HG03460 (cell line): ENCODE data around the gene MYL3.

Experiments
- ATAC-seq: cut with Tn5 transposase; IDR thresholded peaks from one replicate; pipeline ENCODE4 v1.9.1; 2021; ENCODE audit not compliant: unreplicated experiment

The MYL3 gene

DNA sequence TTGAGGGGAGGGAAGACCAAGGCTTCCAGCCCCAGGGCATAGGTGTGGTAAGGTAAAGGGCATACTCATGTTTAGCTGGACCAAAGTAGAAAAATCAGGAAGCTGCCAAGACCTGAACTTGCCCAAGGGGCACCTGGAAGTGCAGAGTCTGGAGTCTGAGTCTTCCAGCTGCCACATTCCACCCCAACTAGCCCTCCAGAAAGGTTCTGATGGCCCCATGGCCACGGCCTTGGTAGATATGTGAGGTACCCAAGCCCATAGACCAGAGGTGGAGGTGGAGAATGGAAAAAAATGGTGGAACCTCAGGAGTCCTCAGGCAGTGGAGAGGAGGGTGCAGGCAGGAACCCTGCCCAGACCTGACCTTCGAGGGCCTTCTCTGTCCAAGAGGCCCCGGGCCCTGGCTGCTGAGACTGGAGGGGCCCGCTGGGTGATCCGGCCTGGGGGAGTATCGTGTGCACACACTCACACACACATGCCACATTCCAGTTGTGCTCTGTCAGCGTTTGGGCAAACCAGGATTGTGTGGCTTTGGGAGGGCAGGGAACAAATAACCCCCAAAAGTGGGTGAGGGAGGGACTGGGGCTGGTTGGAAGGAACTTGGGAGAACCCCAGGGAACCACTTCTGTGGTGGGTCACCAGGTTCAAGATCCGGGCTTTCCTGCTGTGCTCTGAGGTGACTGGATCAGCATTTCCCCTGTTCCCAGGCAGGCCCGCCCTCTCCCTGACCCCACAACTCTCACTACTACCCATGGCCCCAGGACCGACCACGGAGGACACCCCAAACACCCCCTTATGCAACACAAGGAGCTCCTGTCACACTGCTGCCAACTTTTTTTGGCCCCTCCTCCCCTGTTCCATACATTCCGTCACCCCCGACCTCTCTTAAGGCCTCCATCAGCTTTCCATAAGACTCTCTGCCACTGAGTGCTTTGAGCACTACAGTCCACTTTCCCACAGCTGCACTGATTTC is 11.6 kb downstream of the MYL3 start:
- ATAC-seq, result no peak

DNA sequence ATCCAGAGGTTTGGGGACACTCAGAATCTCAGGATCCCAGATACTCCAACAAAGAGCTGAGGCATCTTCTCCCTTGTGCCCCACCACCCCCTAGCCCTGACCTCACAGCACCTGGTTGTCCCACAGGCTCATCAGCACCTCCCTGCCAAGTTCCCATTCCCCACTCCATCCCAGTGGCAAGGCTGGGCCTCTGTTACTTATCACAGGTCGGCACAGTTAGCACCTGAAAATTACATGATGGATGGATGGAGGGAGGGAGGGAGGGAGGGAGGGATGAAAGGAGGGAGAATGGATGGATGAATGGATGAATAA is 12.8 kb downstream of the MYL3 start:
- ATAC-seq, result no peak

DNA sequence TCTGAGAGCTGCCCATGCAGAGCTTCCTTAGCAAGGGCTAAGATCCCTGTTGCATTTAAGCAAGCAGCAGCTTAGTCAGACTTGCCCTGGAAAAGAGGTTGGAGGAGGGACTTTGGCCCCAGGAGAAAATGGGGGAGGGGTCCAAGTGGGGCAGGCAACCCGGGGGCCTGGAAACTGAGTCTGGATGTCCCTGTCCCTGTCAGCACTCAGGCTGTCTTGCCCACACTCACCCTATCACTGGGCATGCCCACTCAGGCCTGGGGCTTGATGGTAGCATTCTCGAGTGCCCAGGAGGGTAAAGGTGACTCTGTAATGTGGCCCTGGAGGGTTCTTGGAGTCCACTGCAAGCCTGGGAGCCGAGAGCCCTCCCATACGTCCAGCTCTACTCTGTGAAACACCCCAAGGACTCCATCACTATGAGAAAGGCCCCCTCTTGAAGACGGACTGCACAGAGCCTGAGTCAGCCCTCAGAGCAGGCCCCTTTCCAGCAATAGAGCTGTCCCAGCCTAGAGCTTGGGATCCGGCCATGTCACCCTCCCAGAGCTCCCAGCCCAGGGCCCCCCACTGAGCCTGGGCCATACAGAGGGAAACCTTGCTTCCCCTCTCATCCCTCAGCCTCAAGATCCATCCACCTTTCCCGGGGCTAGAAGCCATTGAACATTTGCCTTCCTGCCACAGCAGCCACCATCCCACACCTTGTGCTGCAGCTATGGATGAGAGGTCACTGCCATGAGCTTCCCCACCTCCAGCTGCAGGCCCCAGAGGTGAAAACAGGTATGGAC is 13.4 kb downstream of the MYL3 start:
- ATAC-seq, result no peak

DNA sequence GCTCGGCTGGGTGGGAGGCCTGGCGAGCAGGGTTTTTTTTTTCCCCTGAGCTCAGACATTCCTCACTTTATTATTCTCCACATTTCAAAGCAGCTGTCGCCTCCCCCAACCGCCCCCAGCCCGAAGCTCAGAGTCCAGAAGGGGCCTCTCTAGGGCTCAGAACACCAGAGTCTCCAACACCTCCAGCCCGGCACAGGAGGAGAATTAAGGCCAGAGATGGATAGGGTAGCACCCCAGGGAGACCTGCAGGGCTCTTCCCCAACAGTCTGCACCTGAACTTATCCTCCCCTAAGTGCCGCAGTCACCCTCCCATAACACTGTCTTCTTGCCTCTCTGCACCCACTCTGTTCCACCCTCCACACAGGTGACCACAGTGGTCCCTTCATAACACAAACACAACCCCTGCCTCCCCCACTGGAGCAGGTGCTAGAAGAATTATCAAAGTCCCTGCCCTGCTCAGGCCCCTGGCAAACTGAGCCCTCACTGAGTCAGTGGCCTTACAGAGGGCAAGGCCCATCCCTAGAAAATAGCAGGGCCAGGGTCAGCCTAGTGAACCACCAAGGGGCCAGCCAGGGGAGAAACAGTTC is 14.1 kb downstream of the MYL3 start:
- ATAC-seq, result no peak

DNA sequence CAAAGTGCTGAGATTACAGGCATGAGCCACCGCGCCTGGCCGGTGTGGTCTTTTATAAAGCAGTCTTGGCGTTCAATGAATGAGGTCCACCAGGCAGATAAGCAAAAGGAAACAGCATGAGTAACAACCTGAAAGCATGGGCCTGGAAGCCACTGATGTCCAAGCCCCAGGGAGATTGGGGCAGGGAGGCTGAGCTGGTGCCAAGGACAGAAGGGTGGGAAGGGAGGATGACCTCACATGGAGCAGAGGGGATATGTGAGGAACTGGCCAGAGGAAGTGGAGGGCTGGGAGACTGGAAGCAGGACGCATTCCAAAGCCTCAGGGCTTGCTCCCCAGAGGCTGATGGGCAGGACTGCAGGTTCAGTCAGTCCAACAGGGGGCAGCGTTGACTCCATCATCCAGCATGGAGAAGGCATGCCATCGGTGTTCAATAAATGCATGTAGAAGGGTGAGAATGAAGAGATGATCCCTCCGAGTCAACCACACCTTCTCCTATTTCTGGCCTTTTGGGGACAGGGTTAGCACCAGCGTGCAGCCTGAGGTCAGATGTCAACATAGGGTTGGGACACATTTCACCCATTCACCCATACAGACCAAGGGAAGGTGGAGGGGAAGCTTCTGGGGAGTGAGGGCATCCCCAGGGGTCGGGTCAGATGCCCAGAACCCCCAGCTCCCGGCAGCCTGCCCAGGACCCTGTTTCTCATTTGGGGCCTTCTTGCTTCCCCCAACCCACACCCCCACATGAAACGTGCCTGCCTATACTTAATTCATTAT is 14.8 kb downstream of the MYL3 start:
- no peak for ATAC-seq

DNA sequence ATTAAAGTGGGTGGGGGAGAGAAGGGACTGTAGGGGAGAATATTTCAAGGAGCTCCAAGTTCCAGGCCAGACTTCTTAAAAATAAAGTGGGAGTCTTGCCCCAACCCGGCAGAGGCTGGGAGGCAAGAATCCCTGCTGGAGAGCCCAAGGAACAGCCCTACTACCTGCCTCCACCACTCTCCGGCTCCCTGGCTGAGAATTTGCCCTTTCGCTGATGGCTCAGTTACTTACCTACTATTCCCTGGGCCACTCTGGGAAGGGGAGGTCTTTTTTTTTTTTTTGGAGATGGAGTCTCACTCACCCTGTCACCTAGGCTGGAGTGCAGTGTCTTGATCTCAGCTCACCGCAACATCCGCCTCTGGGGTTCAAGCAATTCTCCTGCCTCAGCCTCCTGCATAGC is 15.5 kb downstream of the MYL3 start:
- no peak for ATAC-seq

DNA sequence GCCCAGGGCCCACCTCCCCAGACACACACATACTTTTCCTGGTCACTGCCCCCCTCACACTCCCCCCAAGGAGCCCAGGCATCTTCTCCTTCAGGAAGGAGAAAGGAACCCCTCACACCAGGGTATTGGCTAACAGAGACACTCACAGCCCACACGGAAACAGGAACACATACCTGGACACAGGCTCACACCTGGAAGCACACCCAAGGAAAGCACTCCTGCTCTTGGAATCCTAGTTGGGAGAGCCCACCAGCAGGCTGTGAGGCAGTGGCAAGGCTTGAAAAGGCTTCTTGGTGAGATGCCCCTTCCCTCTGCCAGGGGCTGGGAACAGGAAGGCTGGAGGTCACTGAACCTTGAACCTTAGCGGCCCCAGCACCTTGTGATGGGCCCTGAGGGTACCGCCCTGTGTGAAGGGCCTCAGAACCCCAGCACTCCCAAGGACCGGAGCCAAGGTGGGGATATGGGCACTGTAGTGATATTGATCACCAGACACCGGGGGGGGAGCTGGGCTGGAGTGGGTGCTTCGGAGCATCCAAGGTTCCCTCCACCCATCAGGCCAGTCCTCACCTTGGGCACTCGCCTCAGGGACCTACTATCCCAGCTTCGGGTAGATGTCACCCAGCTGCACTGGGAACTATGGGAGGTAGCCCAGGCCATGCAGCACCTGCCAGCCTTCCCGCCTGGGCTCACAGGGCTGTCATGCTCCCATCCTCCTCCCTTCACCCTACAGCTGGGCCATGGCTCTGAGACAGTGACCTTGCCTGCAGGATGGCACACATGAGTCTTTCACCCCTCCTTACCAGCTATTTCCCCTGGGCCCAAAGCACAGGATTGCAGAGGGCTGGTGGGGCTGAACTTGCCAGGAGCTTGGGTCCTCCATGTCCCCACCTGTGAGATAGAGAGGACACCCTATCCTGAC is 16.4 kb downstream of the MYL3 start:
- ATAC-seq, result no peak

DNA sequence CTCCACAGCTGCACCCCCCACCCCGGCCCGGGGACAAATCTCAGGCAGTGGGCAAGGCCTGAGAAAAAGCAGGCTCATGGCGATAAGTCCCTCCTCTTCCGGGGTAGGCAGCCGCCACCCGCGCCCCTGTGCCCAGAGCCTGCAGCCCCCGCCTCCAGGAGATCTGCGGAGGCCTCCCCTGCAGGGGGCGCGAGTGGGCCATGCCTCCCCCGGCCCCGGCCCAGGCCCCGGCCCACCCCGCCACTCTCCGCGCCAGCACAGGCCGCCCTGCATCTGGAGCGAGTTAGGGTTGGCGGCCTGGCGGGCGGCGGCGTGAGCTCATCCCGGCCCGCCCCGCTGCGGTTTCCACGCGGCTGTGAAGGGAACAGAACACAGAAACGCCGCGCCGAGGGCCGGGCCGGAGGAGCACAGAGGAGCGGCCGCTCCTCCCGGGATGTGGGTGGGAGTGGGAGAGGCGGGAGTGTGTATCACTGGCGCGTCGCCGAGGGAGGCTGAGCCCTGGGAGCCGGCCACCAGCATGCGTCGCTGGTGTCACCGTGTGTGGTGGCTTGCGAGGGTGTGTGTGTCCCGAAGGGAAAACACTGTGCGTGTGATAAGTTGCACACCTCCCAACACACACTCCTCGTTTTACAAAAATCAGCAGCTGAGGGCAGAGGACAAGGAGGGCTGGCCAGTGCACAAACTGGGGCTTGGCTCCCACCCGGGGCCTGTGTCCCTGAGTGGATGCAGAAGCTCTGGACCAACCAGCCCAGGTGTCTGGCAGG is 17.2 kb downstream of the MYL3 start:
- peak; percentile 68 for ATAC-seq

DNA sequence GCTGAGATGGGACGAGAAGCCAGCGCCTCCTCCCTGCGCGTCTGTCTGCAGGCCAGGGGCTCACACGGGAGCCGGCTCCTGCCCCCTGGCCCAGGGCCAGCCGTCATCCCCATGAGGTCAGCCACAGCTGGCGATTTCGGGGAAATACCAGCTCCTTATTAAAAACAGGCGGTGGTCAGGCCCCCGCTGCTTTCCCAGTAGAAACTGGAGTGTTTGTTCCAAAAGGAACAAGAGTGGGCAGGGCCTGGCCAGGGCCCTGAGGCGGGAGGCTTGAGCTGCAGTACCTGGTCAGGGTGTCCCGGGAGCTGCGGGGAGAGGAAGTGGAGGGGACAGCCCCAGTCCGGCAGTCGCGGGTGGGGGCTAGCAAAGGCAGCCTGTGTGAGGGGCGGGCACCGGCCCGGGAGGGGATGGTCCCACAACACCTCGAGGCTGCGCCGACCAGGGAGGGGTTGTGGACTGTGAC is 17.8 kb downstream of the MYL3 start:
- ATAC-seq, result peak; percentile 33

DNA sequence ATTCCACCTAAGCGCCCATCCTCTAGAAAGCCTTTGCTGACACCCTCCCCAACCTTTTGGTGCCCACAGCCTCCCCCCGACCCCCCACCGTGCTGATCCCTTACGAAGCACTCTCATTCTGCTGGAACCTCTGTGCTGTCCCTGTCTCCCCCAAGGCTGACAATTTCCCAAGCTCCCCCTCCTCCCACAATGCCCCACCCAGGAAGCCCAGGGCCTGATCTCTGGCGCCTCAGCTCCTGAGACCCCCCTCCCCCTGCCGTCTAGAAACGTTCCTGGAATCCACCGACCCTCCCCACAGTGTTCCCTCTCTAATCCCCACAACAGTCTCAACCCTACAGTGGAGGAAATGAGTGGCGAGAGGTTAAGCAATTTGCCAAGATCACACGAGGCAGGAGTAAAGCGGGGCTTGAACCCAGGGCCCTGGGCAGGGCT is 18.3 kb downstream of the MYL3 start:
- no peak for ATAC-seq

DNA sequence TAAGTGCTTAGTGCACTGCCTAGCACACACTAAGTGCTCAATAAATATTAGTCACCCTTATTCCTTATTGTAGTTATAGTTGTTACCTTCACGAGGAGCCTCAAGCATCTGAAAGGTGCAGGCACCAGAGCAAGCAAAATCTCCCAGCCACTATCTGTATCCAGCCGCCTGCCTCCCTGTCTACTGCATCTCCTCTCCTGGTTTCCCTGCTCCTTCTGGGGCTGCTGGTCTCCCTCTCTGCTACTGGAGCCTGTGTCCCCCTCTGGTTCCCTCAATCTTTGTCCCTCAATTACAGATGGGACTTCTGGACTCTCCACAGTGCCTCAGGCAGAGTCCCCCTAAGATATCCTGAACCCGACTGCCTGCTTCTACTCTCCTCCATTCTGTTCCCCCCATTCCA is 18.8 kb downstream of the MYL3 start:
- no peak for ATAC-seq

DNA sequence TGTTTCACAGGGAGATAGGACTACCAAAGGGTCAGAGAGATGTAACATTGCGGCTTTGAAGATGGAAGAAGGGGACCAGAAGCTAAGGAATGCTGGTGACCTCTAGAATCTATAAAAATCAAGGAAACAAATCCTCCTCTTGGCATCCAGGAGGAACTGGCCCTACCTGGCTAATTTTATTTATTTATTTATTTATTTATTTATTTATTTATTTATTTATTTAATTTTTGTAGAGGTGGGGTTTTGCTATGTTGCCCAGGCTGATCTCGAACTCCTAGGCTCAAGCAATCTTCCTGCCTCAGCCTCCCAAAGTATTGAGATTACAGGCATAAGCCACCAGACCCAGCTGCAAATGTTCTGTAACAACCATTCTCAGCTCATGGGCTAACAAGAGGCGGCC is 19.7 kb downstream of the MYL3 start:
- no peak for ATAC-seq

DNA sequence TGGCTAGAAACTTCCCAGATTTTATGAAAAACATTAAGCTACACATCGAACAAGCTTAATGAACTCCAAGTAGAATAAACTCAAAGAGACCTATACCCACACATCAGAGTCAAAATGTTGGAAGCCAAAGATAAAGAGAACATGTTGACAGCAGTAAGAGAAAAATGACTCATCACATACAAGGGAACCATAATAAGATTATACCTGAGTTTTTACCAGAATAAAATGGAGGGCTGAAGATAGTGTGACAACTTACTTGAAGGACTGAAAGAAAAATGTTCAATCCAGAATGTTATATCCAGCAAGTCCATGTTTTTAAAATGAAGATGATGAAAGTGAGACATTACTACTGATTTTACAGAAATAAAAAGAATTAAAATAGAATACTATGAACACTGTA is 22.8 kb downstream of the MYL3 start:
- ATAC-seq, result no peak

DNA sequence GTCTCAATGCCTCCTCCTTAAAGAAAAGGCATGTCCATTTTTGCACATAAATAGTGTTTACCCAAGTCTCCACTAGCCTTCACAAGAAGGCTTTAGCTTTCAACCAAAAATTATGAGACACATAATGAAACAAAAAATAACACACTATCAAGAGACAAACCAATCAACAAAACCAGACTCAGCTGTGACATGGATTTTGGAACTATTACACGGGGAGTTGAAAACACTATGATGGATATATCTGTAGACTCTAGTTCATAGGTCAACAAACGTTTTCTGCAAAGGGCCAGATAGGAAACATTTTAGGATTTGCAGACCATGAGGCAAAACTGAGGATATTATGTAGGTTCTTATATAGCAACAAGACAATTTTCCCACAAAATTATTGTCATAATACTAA is 24.9 kb downstream of the MYL3 start:
- no peak for ATAC-seq

DNA sequence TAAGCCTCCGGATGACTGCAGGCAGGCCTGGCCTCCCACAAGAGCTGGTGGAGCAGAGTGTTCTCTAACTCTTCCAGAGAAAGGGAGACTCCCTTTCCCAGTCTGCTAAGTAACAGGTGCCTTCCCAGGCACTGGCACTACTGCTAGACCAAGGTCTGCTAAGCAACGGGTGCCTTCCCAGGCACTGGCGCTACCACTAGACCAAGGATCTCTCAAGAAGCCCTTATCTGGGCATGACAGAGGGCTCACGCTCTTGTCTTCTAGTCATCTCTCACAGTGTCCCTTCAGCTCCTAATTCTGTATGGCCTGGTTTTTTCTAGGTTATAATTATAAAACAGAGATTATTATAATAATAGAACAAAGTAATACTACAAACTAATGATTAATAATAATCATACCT is 27.8 kb downstream of the MYL3 start:
- ATAC-seq, result no peak

DNA sequence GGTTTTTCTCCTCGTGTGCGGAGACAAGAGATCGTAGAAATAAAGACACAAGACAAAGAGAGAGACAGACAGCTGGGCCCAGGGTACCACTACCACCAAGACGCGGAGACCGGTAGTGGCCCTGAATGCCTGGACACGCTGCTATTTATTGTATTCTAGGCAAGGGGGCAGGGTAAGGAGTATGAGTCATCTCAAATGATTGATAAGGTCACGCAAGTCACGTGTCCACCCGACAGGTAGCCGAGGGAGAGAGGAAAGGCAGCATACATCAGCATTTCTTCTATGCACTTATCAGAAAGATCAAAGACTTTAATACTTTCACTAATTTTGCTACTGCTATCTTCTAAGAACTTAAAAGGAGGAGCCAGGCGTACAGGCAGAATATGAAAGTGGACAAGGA is 28.2 kb downstream of the MYL3 start:
- ATAC-seq, result no peak

DNA sequence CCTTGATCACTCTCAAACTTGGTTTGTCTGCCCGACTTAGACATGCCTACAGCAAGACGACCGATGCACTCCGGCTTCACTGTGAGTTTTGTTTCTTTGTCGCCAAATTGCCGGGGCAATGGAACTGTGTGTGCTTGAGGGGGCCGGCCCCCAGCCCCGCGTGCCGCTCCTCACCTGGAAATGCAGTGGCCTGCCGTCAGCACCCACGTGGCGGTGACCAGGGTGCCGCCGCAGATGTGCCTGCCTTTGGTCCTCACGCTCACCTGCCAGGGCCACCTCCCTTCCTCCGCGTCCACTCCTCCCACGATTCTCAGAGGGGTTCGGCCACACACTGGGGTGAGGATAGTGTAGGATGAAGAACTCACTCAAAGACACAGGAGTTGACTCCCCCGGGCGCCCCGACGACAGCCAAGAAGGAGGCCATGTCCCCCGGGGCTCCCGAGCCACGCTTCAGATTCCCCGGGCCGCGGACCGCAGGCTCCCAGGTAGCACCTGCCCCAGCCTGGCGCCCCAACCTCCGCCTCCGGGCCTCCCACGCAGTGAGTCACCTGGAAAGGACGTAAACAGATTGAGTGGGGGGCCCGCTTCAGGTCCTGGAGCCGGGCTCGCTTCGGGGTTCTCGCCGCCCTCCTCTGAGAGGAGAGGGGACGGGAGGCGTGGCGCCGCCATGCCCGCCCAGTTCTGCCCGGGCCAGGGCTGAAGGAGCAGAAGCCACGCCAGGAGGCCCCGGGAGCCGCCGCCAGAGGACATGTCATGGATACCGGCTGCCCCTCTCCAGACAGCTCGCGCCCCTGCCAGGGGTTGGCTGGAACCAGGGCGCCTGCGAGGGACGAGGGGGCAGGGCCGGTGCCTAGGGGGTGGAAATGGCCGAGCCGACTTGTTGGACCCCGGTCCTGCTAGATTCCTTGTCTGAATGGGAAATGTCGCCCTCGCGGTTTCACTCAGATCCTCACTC is 29.6 kb downstream of the MYL3 start:
- ATAC-seq, result no peak

DNA sequence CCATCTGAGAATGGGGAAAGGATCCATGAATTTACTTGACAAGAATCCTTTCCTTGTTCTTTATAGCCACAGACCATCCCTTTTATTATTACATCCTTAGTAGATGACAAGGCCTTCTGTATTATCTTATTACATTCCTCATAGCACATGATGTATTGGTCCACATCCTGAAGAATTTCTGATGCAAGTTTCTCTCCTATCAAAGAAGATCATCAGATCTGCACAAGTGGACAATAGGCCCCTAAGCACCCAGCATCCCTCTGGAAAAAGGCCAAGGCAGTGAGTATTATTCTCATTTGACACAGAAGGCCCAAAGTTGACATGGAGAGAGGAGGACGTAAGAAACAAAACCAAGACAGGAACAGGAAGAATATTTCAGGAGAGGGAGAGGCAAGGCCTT is 31.4 kb downstream of the MYL3 start:
- ATAC-seq, result no peak
